Caco-2 (cell line): Measurements from ENCODE around the gene STK16. TPM values are rescaled to one million over a fixed set of nuclear protein-coding genes. Genes with fewer than 3 reads are reported as not detected.

ENCODE experiments used
- BruUV-seq: library from RNA; stranded (reverse); fragments of 400-500 nt; replicated peaks from 2 replicates; lab custom pipeline; 2021; lab: Mats Ljungman, UMichigan
- CTCF ChIA-PET: fragments of 300-600 bp; sonication (Branson Sonifier 250); formaldehyde crosslinking; loops from one replicate; lab custom pipeline; 2022; ENCODE audit warnings: antibody characterized with exemption; lab: Charles Lee
- POLR2A ChIA-PET: fragments of 300-600 bp; sonication (Branson Sonifier 250); formaldehyde crosslinking; loops from one replicate; lab custom pipeline; 2022; ENCODE audit warnings: antibody characterized with exemption; lab: Charles Lee
- DNase-seq, 2 experiments: peaks; one replicate each; pipeline versions ENCODE4 v3.0.0 to v3.0.0-alpha.2; 2020 to 2022
- H3K27me3 ChIP-seq: replicated peaks from 2 replicates; pipeline ENCODE4 v1.6.0; 2011; ENCODE audit warnings: low read length; ENCODE audit not compliant: control insufficient read depth, insufficient read depth
- H3K36me3 ChIP-seq: 2 replicates; pipeline ENCODE4 v1.5.1; 2011; ENCODE audit warnings: low read length; ENCODE audit not compliant: control insufficient read depth, insufficient read depth
- H3K4me1 ChIP-seq: fragments of 250-450 bp; sonication (Bioruptor Pico); 2 replicates; pipeline ENCODE4 v1.5.1; 2020; ENCODE audit warnings: mild to moderate bottlenecking
- H3K4me3 ChIP-seq: 2 replicates; pipeline ENCODE4 v1.5.1; 2011; ENCODE audit warnings: low read depth, mild to moderate bottlenecking, control low read depth, low read length
- H3K9me3 ChIP-seq: fragments of 250-450 bp; sonication (Bioruptor Pico); 2 replicates; pipeline ENCODE4 v1.5.1; 2020; ENCODE audit warnings: mild to moderate bottlenecking, moderate library complexity
- H3K27ac Mint-ChIP-seq: one replicate; pipeline ENCODE4 v1.8.0; 2022; ENCODE audit warnings: mixed read lengths; ENCODE audit not compliant: unreplicated experiment
- H3K27me3 Mint-ChIP-seq: one replicate; pipeline ENCODE4 v1.8.0; 2022; ENCODE audit warnings: mixed read lengths; ENCODE audit not compliant: insufficient read depth, unreplicated experiment
- H3K36me3 Mint-ChIP-seq: one replicate; pipeline ENCODE4 v1.8.0; 2022; ENCODE audit warnings: mild to moderate bottlenecking, mixed read lengths; ENCODE audit not compliant: insufficient read depth, unreplicated experiment
- H3K4me1 Mint-ChIP-seq: one replicate; pipeline ENCODE4 v1.8.0; 2022; ENCODE audit warnings: low read depth, mixed read lengths; ENCODE audit not compliant: unreplicated experiment
- H3K4me3 Mint-ChIP-seq: one replicate; pipeline ENCODE4 v1.8.0; 2022; ENCODE audit warnings: mild to moderate bottlenecking, moderate library complexity, mixed read lengths; ENCODE audit not compliant: unreplicated experiment
- H3K9me3 Mint-ChIP-seq: one replicate; pipeline ENCODE4 v1.8.0; 2022; ENCODE audit warnings: mixed read lengths; ENCODE audit not compliant: unreplicated experiment
- intact Hi-C: fragments of 100-400 bp; cut with micrococcal nuclease; formaldehyde crosslinking; loops from one replicate; pipeline ENCODE4 v1.10.0; 2022; ENCODE audit not compliant: unreplicated experiment
- total RNA-seq: library from RNA; stranded (reverse); gene quantifications from 2 replicates; pipeline ENCODE4 v1.2.3, GENCODE V29; 2022
- TF ChIP-seq, protein P1 (sequence below), 2 experiments: fragments of 200-600 bp in 1 of 2; IDR thresholded peaks; 1 replicate in 1 of 2; 2 replicates in 1 of 2; pipeline versions ENCODE4 v1.5.1 to v1.8.0; 2011 to 2022; ENCODE audit warnings: antibody characterized with exemption in 1 of 2, control low read depth in 1 of 2, inconsistent platforms in 1 of 2, low read depth in 1 of 2, low read length in 1 of 2, mild to moderate bottlenecking in 1 of 2, moderate library complexity in 1 of 2; ENCODE audit not compliant: insufficient read depth in 1 of 2, severe bottlenecking in 1 of 2, unreplicated experiment in 1 of 2

Gene STK16
- total RNA-seq, 1 experiment from 2014 or later, result 26.6 TPM

- intact Hi-C loops, result no loop called here
- Histone ChIP-seq H3K4me1 (peaks cover 14% of the 10 kb centered on the region), H3K27me3 (no peaks in the 10 kb centered on the region), H3K9me3 (no peaks in the 10 kb centered on the region), H3K36me3 (peaks cover 18% of the 10 kb centered on the region), H3K4me3 (no peak overlapping the region)
- Mint-ChIP-seq H3K4me1 (no peaks in the 10 kb centered on the region), H3K27me3 (no peaks in the 10 kb centered on the region), H3K9me3 (no peaks in the 10 kb centered on the region), H3K36me3 (peaks cover 65% of the 10 kb centered on the region), H3K27ac (no peak overlapping the region), H3K4me3 (no peak overlapping the region)
- no TSS peak for BruUV-seq
- ChIA-PET CTCF (no interaction called here), POLR2A (no interaction called here)
- TF ChIP-seq, protein P1, sequence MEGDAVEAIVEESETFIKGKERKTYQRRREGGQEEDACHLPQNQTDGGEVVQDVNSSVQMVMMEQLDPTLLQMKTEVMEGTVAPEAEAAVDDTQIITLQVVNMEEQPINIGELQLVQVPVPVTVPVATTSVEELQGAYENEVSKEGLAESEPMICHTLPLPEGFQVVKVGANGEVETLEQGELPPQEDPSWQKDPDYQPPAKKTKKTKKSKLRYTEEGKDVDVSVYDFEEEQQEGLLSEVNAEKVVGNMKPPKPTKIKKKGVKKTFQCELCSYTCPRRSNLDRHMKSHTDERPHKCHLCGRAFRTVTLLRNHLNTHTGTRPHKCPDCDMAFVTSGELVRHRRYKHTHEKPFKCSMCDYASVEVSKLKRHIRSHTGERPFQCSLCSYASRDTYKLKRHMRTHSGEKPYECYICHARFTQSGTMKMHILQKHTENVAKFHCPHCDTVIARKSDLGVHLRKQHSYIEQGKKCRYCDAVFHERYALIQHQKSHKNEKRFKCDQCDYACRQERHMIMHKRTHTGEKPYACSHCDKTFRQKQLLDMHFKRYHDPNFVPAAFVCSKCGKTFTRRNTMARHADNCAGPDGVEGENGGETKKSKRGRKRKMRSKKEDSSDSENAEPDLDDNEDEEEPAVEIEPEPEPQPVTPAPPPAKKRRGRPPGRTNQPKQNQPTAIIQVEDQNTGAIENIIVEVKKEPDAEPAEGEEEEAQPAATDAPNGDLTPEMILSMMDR (IDR thresholded peaks at IDR 0.05; ENCODE audit: insufficient read depth in 1 of 2, low read depth in 1 of 2, low read length in 1 of 2, severe bottlenecking in 1 of 2, unreplicated experiment in 1 of 2), result no peak
- peak in 1 of 2 experiments; percentile 24 for DNase-seq
These were observed 31.7 kb upstream of the STK16 start for GRCh38 chr2:219213486-219214071.

DNA sequence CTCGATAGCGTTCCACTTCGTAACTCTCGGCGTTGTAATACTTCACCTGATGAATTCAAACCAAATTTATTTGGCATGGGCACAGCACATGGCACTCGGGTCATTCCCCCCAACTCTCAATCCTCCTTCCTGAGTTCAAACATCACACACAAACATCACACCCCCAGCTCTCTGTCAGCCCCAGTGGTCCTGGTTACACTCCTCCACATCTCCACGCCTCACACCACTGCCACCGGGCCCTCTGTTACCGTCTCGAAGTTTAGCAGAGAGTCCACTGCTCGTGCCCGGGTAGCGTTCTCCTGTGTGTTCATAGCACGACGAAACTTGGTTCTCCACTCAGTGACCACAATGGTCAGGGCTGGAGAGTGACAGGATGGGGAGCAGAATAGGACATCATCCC lies 31.1 kb upstream of the STK16 start:
- Mint-ChIP-seq H3K36me3 (peaks cover 61% of the 10 kb centered on the region), H3K27me3 (no peaks in the 10 kb centered on the region), H3K4me3 (no peak overlapping the region), H3K27ac (no peak overlapping the region), H3K9me3 (no peaks in the 10 kb centered on the region), H3K4me1 (no peaks in the 10 kb centered on the region)
- no peak overlapping the region for H3K4me3 ChIP-seq
- H3K9me3 ChIP-seq, result no peaks in the 10 kb centered on the region
- intact Hi-C loops, result no loop called here
- ChIA-PET CTCF (no interaction called here), POLR2A (no interaction called here)
- peak in 1 of 2 experiments; percentile 10 for DNase-seq
- no TSS peak for BruUV-seq
- TF ChIP-seq, protein P1 (IDR thresholded peaks at IDR 0.05; ENCODE audit: insufficient read depth in 1 of 2, low read depth in 1 of 2, low read length in 1 of 2, severe bottlenecking in 1 of 2, unreplicated experiment in 1 of 2), result no peak
- no peaks in the 10 kb centered on the region for H3K27me3 ChIP-seq
- peaks cover 15% of the 10 kb centered on the region for H3K4me1 ChIP-seq
- peaks cover 15% of the 10 kb centered on the region for H3K36me3 ChIP-seq

- no peak for DNase-seq
- intact Hi-C loops, result loop anchor here (5.0 kb wide), 1 partner anchor 173 kb away; the partner anchor contains the start of gene DNPEP
- Mint-ChIP-seq H3K9me3 (no peaks in the 10 kb centered on the region), H3K4me1 (no peaks in the 10 kb centered on the region), H3K27ac (no peak overlapping the region), H3K27me3 (no peaks in the 10 kb centered on the region), H3K36me3 (peaks cover 62% of the 10 kb centered on the region), H3K4me3 (no peak overlapping the region)
- POLR2A ChIA-PET, result no interaction called here
- no peak overlapping the region for H3K4me3 ChIP-seq
- TF ChIP-seq, protein P1 (IDR thresholded peaks at IDR 0.05; ENCODE audit: insufficient read depth in 1 of 2, low read depth in 1 of 2, low read length in 1 of 2, severe bottlenecking in 1 of 2, unreplicated experiment in 1 of 2), result no peak
- H3K27me3 ChIP-seq, result no peaks in the 10 kb centered on the region
- H3K9me3 ChIP-seq, result no peaks in the 10 kb centered on the region
- peaks cover 13% of the 10 kb centered on the region for H3K36me3 ChIP-seq
- BruUV-seq, result no TSS peak
- CTCF ChIA-PET, result no interaction called here
- H3K4me1 ChIP-seq, result peaks cover 18% of the 10 kb centered on the region
These were observed 30.5 kb upstream of the STK16 start for GRCh38 chr2:219214786-219215185.
